Skeletal muscle tissue (tissue), 4 donors: ENCODE measurements around the gene CABLES1. TPM values are rescaled to one million over a fixed set of nuclear protein-coding genes. Genes with fewer than 3 reads are reported as not detected.

Source experiments
- H3K27ac ChIP-seq: one replicate; pipeline ENCODE4 v1.7.0; 2013; ENCODE audit warnings: mild to moderate bottlenecking, low read depth, low read length, inconsistent platforms
- H3K27me3 ChIP-seq, 3 donors: one replicate each; pipeline ENCODE4 v1.7.0; 2013; ENCODE audit warnings: low read length in 3 of 3; ENCODE audit not compliant: control insufficient read depth in 3 of 3, insufficient read depth in 3 of 3
- H3K36me3 ChIP-seq, 3 donors: one replicate each; pipeline ENCODE4 v1.7.0; 2013; ENCODE audit warnings: low read length in 3 of 3; ENCODE audit not compliant: control insufficient read depth in 3 of 3, insufficient read depth in 3 of 3
- H3K4me1 ChIP-seq, 3 donors: one replicate each; pipeline ENCODE4 v1.7.0; 2013; ENCODE audit warnings: low read length in 3 of 3, mild to moderate bottlenecking in 3 of 3; ENCODE audit not compliant: control insufficient read depth in 3 of 3, insufficient read depth in 3 of 3
- H3K4me3 ChIP-seq, 3 donors: one replicate each; pipeline ENCODE4 v1.7.0; 2013; ENCODE audit warnings: low read length in 3 of 3
- H3K9ac ChIP-seq, 3 donors: one replicate each; pipeline ENCODE4 v1.7.0; 2013; ENCODE audit warnings: low read length in 3 of 3, mild to moderate bottlenecking in 3 of 3, moderate library complexity in 2 of 3, low read depth in 1 of 3
- H3K9me3 ChIP-seq, 3 donors: one replicate each; pipeline ENCODE4 v1.7.0; 2013; ENCODE audit warnings: low read length in 3 of 3; ENCODE audit not compliant: control insufficient read depth in 3 of 3
- total RNA-seq: library from RNA; depleted of rRNA; stranded (reverse); fragments of >200 nt; gene quantifications from one replicate; pipeline ENCODE4 v1.2.3, GENCODE V29; 2014
- donor health status: Osteomylitis.

The CABLES1 gene
- total RNA-seq, 1 donor from 2014 or later = 4.7 TPM

- Histone ChIP-seq H3K27ac (peak overlapping the region; percentile 15), H3K27me3 (peaks cover 0 to 8% (median 3%) of the 10 kb centered on the region in 3 donors), H3K36me3 (no peaks in the 10 kb centered on the region), H3K9ac (no peak overlapping the region), H3K9me3 (no peaks in the 10 kb centered on the region), H3K4me1 (peaks cover 19 to 35% (median 29%) of the 10 kb centered on the region in 3 donors), H3K4me3 (no peak overlapping the region)
These were observed 92.4 kb downstream of the CABLES1 start for GRCh38 chr18:23227726-23228070.

GRCh38 chr18:23228102-23229061, 93.1 kb downstream of the CABLES1 start:
- Histone ChIP-seq H3K36me3 (no peaks in the 10 kb centered on the region), H3K4me1 (peaks cover 19 to 35% (median 29%) of the 10 kb centered on the region in 3 donors), H3K9ac (no peak overlapping the region), H3K27ac (peak overlapping the region; percentile 25), H3K27me3 (peaks cover 0 to 8% (median 3%) of the 10 kb centered on the region in 3 donors), H3K4me3 (no peak overlapping the region), H3K9me3 (no peaks in the 10 kb centered on the region)

GRCh38 chr18:23229472-23229871, 94.2 kb downstream of the CABLES1 start:
- H3K4me1 ChIP-seq = peaks cover 19 to 35% (median 27%) of the 10 kb centered on the region in 3 donors
- H3K36me3 ChIP-seq = no peaks in the 10 kb centered on the region
- H3K27me3 ChIP-seq = peaks cover 0 to 8% (median 3%) of the 10 kb centered on the region in 3 donors
- H3K27ac ChIP-seq = no peak overlapping the region
- H3K4me3 ChIP-seq = no peak overlapping the region
- no peaks in the 10 kb centered on the region for H3K9me3 ChIP-seq
- H3K9ac ChIP-seq = no peak overlapping the region

GRCh38 chr18:23230686-23231085, 95.4 kb downstream of the CABLES1 start:
- Histone ChIP-seq H3K9me3 (no peaks in the 10 kb centered on the region), H3K27ac (no peak overlapping the region), H3K4me1 (peaks cover 15 to 33% (median 27%) of the 10 kb centered on the region in 3 donors), H3K4me3 (no peak overlapping the region), H3K9ac (no peak overlapping the region), H3K36me3 (peaks cover 0 to 2% (median 0%) of the 10 kb centered on the region in 3 donors), H3K27me3 (peaks cover 0 to 8% (median 3%) of the 10 kb centered on the region in 3 donors)

GRCh38 chr18:23231340-23232021, 96.2 kb downstream of the CABLES1 start:
- H3K4me1 ChIP-seq = peaks cover 13 to 30% (median 22%) of the 10 kb centered on the region in 3 donors
- H3K27ac ChIP-seq = peak overlapping the region; percentile 21
- peaks cover 0 to 8% (median 3%) of the 10 kb centered on the region in 3 donors for H3K27me3 ChIP-seq
- no peaks in the 10 kb centered on the region for H3K9me3 ChIP-seq
- peaks cover 0 to 2% (median 0%) of the 10 kb centered on the region in 3 donors for H3K36me3 ChIP-seq
- H3K9ac ChIP-seq = no peak overlapping the region
- no peak overlapping the region for H3K4me3 ChIP-seq

- H3K36me3 ChIP-seq = peaks cover 0 to 2% (median 0%) of the 10 kb centered on the region in 3 donors
- no peak overlapping the region for H3K27ac ChIP-seq
- no peaks in the 10 kb centered on the region for H3K9me3 ChIP-seq
- H3K27me3 ChIP-seq = peaks cover 0 to 3% (median 3%) of the 10 kb centered on the region in 3 donors
- H3K4me3 ChIP-seq = no peak overlapping the region
- no peak overlapping the region for H3K9ac ChIP-seq
- H3K4me1 ChIP-seq = peaks cover 14 to 32% (median 24%) of the 10 kb centered on the region in 3 donors
These were observed 97.0 kb downstream of the CABLES1 start for GRCh38 chr18:23232331-23232730.

- Histone ChIP-seq H3K36me3 (peaks cover 0 to 2% (median 0%) of the 10 kb centered on the region in 3 donors), H3K27me3 (peaks cover 0 to 3% (median 3%) of the 10 kb centered on the region in 3 donors), H3K27ac (no peak overlapping the region), H3K9ac (no peak overlapping the region), H3K4me1 (peaks cover 22 to 34% (median 31%) of the 10 kb centered on the region in 3 donors), H3K4me3 (no peak overlapping the region), H3K9me3 (no peaks in the 10 kb centered on the region)
These were observed 99.3 kb downstream of the CABLES1 start for GRCh38 chr18:23234619-23235018.

- peaks cover 0 to 2% (median 0%) of the 10 kb centered on the region in 3 donors for H3K36me3 ChIP-seq
- no peak overlapping the region for H3K9ac ChIP-seq
- H3K4me1 ChIP-seq = peaks cover 22 to 33% (median 29%) of the 10 kb centered on the region in 3 donors
- no peak overlapping the region for H3K27ac ChIP-seq
- H3K27me3 ChIP-seq = peaks cover 0 to 3% (median 3%) of the 10 kb centered on the region in 3 donors
- H3K9me3 ChIP-seq = no peaks in the 10 kb centered on the region
- H3K4me3 ChIP-seq = no peak overlapping the region
These were observed 100.1 kb downstream of the CABLES1 start for GRCh38 chr18:23235336-23235735.

- Histone ChIP-seq H3K4me3 (no peak overlapping the region), H3K4me1 (peaks cover 22 to 28% (median 26%) of the 10 kb centered on the region in 3 donors), H3K9ac (no peak overlapping the region), H3K27me3 (peaks cover 0 to 3% (median under 1%) of the 10 kb centered on the region in 3 donors), H3K9me3 (no peaks in the 10 kb centered on the region), H3K36me3 (peaks cover 0 to 2% (median 0%) of the 10 kb centered on the region in 3 donors), H3K27ac (no peak overlapping the region)
These were observed 100.6 kb downstream of the CABLES1 start for GRCh38 chr18:23235860-23236259.
